ENCODE results near the gene ERF.

ERF gene

DNA sequence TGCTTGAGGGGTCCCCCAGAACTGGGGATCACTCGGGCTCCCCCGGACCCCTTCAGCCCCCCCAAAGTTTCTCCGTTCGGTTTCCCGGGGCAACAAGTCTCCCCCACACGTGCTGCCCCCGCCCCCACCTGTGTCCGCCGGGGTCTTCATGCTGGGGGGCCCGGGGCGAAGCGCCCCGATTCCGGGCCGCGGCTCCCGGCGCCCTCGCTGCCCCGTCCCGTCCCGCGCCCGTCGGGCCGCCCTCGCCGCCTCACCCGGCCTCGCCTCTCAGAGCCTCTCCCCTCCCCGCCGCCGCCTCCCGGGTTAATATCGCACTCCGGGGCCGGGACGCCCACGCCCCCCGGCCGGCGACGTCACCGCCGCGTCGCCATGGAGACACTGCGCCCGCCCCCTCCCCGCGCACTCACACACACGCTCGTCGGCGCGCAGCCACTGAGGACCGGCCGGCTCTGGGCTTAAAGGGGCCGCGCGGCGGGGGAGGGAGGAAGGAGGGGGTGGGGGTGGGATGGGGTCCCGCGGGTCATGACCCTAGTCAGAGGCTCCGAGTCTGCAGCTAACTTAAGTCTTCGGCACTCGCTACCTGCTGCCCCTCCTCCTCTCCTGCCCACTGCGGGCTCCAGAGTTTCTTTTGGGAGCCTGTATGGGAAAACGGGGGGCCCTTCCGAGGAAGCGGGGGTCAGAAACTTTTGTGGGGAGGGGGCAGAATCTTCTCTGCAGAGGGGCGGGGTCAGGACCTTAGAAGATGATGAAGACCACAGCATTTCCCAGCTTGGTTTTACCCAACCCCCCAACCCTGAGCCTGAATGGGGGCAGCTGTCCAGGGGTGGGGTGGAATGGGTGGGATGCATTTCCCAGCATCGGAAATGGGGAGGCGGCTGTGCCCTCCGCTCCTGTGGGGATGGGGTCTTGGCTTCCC is at the start of gene ERF:
Gene ERF (minus strand): TSS at position 279 of the 916 bp plus-strand sequence. CDS start 129 bp downstream, at position 150.
- no peak for FAIRE-seq

GRCh38 chr19:42303876-42304275 is 48.9 kb upstream of the ERF start:
- FAIRE-seq: no peak

- FAIRE-seq: no peak
Observed at GRCh38 chr19:42303101-42303464, 48.2 kb upstream of the ERF start.

GRCh38 chr19:42301646-42302203 is 46.8 kb upstream of the ERF start, which contains the start of gene PRR19:
TSS of gene PRR19 (plus strand) at chr19:42302132. CDS start at chr19:42309585, 7,453 bp downstream.
- FAIRE-seq: no peak

- FAIRE-seq: no peak
Observed at GRCh38 chr19:42297039-42297438, 42.1 kb upstream of the ERF start.

DNA sequence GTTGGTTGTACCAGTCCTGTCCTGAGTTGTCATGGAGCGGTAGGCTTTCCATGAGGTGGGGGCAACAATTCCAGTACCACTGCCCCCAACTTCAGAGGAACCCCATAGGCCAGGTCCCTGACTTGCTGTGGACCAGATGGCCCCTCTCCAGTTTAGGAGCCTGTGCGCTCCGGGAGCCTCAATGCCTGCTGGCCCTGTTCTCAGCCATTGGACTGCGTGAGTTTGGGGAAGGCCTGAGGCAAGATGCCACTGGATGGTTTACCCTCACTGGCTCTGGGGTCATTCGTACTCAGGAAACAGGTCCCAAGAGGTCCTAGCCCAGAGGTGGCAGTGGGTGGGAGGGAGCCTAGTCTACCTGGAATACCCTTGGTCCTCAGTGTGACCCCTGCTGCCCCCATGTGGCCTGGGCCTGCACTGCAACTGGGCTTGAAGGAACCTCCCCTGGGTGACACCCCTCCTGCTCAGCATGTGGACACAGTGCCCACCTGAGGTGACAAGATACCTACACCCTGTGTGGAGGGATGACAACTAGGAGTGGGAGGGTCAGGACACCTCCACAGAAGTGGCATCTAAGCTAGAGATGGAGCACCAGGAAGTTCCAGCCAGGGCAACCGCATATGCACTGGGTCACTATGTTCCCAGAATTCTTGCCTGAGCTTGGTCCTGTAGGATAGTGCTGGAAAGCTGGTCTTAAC is 41.0 kb upstream of the ERF start:
- no peak for FAIRE-seq

- FAIRE-seq: no peak
Observed at GRCh38 chr19:42295342-42295741, 40.4 kb upstream of the ERF start.

DNA sequence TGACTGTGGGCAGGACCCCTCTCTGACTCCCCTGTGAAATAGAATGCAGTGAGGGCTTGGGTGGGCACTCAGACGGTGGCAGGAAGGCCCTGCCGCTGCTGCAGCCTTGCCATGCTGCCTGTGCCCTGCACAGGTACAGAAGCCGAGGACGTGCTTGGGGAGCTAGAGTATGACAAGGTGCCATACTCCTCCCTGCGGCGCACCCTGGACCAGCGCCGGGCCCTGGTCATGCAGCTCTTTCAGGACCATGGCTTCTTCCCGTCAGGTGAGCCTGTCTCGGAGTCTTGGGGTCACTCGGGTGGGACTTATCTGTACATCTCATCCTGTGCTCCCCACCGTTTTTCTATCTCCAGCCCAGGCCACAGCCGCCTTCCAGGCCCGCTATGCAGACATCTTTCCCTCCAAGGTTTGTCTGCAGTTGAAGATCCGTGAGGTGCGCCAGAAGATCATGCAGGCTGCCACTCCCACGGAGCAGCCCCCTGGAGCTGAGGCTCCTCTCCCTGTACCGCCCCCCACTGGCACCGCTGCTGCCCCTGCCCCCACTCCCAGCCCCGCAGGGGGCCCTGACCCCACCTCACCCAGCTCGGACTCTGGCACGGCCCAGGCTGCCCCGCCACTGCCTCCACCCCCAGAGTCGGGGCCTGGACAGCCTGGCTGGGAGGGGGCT is 39.7 kb upstream of the ERF start:
- FAIRE-seq: no peak

GRCh38 chr19:42293948-42294347 is 39.0 kb upstream of the ERF start:
- FAIRE-seq: no peak

GRCh38 chr19:42293540-42293939 is 38.6 kb upstream of the ERF start:
- no peak for FAIRE-seq

- FAIRE-seq: no peak
Observed at GRCh38 chr19:42292963-42293362, 38.0 kb upstream of the ERF start.

- FAIRE-seq: no peak
Observed at GRCh38 chr19:42292042-42292960, 37.4 kb upstream of the ERF start.

- no peak for FAIRE-seq
Observed at GRCh38 chr19:42291435-42291810, 36.5 kb upstream of the ERF start.

DNA sequence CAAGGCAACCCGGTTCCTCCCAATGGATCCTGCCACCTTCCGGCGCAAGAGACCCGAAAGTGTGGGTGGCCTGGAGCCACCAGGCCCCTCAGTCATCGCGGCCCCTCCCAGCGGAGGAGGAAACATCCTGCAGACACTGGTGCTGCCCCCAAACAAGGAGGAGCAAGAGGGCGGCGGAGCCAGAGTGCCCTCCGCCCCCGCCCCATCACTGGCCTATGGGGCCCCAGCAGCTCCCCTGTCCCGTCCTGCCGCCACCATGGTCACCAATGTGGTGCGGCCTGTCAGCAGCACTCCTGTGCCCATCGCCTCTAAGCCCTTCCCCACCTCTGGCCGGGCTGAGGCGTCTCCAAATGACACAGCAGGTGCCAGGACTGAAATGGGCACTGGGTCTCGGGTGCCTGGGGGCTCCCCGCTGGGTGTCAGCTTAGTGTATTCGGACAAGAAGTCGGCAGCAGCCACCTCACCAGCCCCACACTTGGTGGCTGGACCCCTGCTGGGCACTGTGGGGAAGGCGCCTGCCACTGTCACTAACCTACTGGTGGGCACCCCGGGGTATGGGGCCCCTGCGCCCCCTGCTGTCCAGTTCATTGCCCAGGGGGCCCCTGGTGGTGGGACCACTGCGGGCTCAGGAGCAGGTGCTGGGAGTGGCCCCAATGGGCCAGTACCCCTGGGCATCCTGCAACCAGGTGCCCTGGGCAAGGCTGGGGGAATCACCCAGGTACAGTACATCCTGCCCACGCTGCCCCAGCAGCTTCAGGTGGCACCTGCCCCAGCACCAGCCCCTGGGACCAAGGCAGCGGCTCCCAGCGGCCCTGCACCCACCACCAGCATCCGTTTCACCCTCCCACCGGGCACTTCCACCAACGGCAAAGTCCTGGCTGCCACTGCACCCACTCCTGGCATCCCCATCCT is 35.9 kb upstream of the ERF start:
- no peak for FAIRE-seq

DNA sequence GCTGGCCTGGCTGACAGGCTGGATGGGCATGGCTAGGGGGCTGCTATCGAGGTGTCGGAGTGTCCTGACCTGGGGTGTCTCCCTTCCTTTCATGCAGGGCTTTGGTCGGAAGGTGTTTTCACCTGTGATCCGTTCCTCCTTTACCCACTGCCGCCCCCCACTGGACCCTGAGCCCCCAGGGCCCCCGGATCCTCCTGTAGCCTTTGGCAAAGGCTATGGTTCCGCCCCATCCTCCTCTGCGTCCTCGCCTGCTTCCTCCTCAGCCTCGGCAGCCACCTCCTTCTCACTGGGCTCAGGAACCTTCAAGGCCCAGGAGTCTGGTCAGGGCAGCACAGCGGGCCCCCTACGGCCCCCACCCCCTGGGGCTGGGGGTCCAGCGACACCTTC is 35.2 kb upstream of the ERF start:
- no peak for FAIRE-seq

DNA sequence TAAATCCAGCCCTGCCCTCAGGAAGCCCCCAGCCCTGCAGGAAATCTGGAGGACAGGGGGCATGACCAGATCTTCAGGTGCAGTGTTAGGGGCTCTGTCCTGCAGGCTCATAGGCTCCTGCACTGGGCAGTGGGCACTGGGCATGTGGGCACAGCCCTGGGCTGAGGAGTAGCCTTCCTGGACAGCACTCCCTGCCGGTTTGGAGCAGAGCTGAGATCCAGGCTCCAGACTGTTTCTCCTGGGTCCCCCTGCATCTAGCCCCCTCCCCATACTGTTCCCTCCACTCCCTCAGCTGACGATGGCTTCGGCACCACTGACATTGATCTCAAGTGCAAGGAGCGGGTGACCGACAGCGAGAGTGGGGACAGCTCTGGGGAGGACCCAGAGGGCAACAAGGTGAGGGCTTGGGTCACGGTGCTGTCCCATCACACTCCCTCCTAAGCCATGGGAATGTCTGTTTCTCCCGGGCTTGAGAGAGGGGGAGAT is 34.7 kb upstream of the ERF start:
- FAIRE-seq: no peak

- no peak for FAIRE-seq
Observed at GRCh38 chr19:42288881-42289555, 34.1 kb upstream of the ERF start.

DNA sequence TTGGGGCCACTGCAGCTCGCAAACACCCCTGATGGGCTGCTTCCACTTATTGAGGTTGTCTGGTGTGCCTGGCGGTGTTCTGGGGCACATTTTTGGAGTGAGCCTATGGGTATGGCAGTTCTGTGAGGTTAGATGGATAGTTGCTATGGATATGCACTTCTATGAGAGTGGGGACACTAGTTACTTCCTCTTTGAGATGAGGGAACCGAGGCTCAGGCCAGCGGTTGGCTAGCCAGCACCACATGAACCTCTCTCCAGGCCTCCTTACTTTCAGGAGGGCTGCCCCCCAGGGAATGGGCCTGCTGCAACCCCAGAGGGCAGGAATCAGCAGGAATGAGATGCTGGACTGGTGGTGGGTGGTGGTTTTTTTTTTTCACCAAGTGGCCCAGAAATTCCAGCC is 33.5 kb upstream of the ERF start:
- FAIRE-seq: no peak

DNA sequence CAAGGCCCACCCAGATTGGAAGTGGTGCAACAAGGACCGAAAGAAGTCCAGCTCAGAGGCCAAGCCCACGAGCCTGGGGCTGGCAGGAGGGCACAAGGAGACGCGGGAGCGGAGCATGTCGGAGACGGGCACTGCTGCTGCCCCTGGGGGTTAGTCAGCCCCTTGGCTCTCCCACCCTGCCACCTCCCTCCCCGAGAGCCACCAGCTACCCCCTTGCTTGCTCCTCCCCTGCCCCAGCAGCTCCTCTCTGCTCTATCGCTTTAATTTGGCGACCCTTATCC is 32.8 kb upstream of the ERF start:
- FAIRE-seq: no peak

DNA sequence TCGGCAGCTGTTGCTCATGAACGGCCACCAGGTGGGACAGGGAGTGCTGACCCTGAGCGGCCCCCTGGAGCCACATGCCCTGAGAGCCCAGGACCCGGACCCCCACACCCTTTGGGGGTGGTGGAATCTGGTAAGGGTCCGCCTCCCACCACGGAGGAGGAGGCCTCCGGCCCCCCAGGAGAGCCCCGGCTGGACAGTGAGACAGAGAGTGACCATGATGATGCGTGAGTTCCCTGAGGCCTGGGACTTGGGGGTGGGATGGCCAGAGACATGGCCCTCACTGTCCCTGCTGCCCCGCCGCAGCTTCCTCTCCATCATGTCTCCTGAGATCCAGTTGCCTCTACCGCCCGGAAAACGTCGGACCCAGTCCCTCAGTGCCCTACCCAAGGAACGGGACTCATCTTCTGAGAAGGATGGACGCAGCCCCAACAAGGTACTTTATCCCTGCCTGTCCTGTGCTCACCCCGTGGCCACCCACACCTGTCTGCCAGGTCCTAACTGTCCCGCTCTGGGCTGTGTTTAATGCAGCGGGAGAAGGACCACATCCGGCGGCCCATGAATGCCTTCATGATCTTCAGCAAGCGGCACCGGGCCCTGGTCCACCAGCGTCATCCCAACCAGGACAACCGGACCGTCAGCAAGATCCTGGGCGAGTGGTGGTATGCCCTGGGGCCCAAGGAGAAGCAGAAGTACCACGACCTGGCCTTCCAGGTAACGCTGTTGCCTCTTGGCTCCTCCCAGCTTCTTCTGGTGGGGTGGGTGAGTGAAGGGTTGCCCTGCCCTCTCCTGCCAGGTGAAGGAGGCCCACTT is 32.3 kb upstream of the ERF start:
- FAIRE-seq: no peak
